IgD-negative memory B cell (primary cell): ENCODE results near the gene ZNF280A. TPM values are rescaled to one million over a fixed set of nuclear protein-coding genes. Genes with fewer than 3 reads are reported as not detected.

Source experiments
- H3K27ac Mint-ChIP-seq, 3 donors: one replicate each; pipeline ENCODE4 v1.8.0; 2020 to 2022; ENCODE audit warnings: mild to moderate bottlenecking in 3 of 3, mixed read lengths in 3 of 3, moderate library complexity in 1 of 3
- H3K27me3 Mint-ChIP-seq: one replicate; pipeline ENCODE4 v1.8.0; 2021; ENCODE audit warnings: mixed read lengths
- H3K36me3 Mint-ChIP-seq: one replicate; pipeline ENCODE4 v1.8.0; 2020; ENCODE audit warnings: mild to moderate bottlenecking, mixed read lengths
- H3K4me1 Mint-ChIP-seq, 3 donors: one replicate each; pipeline ENCODE4 v1.8.0; 2020 to 2022; ENCODE audit warnings: mixed read lengths in 3 of 3, mild to moderate bottlenecking in 1 of 3
- H3K4me3 Mint-ChIP-seq, 4 donors: one replicate each; pipeline ENCODE4 v1.8.0; 2020 to 2022; ENCODE audit warnings: mild to moderate bottlenecking in 4 of 4, mixed read lengths in 4 of 4, moderate library complexity in 3 of 4
- H3K9me3 Mint-ChIP-seq, 3 donors: one replicate each; pipeline ENCODE4 v1.8.0; 2020 to 2021; ENCODE audit warnings: mixed read lengths in 3 of 3, mild to moderate bottlenecking in 1 of 3
- polyA plus RNA-seq: library from polyadenylated mRNA; unstranded; fragments of 300-500 nt; fragmentation: Illumina TruSeq; gene quantifications from one replicate; pipeline ENCODE4 v1.2.3, GENCODE V29; 2021

The ZNF280A gene
- polyA plus RNA-seq, 1 donor from 2014 or later = not detected

GRCh38 chr22:22550789-22551434 is 30.8 kb upstream of the ZNF280A start:
- Mint-ChIP-seq H3K9me3 (no peaks in the 10 kb centered on the region), H3K27ac (no peak overlapping the region), H3K36me3 (no peaks in the 10 kb centered on the region), H3K27me3 (no peaks in the 10 kb centered on the region), H3K4me3 (no peak overlapping the region), H3K4me1 (peaks cover 0 to 7% (median 2%) of the 10 kb centered on the region in 3 donors)

DNA sequence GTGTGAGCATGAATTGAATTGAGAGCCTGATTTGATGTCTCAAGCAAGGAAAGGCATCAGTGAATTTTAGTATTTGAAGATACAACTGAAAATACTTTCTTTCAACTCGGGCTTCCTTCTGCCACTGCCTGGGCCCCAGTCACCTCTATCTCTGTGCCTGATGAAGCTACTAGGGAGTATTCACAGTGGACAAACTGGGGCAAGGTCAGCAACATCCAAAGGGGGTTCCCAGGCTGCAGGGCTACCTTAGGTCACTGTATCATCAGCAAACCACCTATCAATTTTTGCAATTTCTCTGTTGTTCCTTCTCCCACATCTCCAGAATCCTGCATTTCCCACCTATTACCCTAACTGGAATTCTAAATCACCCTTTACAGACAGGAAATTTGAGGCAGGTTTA is 28.8 kb upstream of the ZNF280A start:
- H3K9me3 Mint-ChIP-seq = no peaks in the 10 kb centered on the region
- no peaks in the 10 kb centered on the region for H3K36me3 Mint-ChIP-seq
- H3K27ac Mint-ChIP-seq = no peak overlapping the region
- H3K4me1 Mint-ChIP-seq = peaks cover 0 to 7% (median 2%) of the 10 kb centered on the region in 3 donors
- H3K4me3 Mint-ChIP-seq = peak overlapping the region in 1 of 4 donors; percentile 66
- H3K27me3 Mint-ChIP-seq = no peaks in the 10 kb centered on the region

DNA sequence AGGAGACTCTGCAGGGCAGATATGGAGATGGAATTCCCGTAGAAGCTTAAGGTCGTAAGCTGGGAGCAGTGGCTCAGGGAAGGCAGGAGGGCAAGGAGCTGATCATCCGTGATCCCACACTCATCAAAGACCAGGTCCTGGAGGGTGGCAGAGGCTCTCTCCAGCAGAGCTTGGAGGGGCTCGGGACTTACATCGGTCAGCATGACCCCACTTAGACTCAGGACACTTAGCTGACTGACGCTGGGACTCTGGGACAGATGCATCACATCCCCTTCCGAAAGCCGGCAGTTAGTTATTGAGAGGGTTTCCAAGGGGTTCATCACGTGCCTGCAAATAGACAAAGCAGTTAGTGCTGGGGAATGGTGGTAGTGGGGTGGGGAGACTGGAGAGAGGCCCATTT is 28.2 kb upstream of the ZNF280A start:
- H3K27ac Mint-ChIP-seq = no peak overlapping the region

GRCh38 chr22:22547692-22548300 is 27.7 kb upstream of the ZNF280A start:
- Mint-ChIP-seq H3K4me3 (no peak overlapping the region), H3K4me1 (peaks cover 0 to 7% (median 2%) of the 10 kb centered on the region in 3 donors), H3K27ac (peak overlapping the region in 1 of 3 donors; percentile 54), H3K27me3 (peaks cover under 1% of the 10 kb centered on the region), H3K9me3 (no peaks in the 10 kb centered on the region), H3K36me3 (no peaks in the 10 kb centered on the region)

More for the DNA sequence above, 28.2 kb upstream of the ZNF280A start:
- peaks cover 0 to 7% (median 2%) of the 10 kb centered on the region in 3 donors for H3K4me1 Mint-ChIP-seq
- no peaks in the 10 kb centered on the region for H3K27me3 Mint-ChIP-seq
- no peaks in the 10 kb centered on the region for H3K9me3 Mint-ChIP-seq
- H3K36me3 Mint-ChIP-seq = no peaks in the 10 kb centered on the region
- H3K4me3 Mint-ChIP-seq = no peak overlapping the region

DNA sequence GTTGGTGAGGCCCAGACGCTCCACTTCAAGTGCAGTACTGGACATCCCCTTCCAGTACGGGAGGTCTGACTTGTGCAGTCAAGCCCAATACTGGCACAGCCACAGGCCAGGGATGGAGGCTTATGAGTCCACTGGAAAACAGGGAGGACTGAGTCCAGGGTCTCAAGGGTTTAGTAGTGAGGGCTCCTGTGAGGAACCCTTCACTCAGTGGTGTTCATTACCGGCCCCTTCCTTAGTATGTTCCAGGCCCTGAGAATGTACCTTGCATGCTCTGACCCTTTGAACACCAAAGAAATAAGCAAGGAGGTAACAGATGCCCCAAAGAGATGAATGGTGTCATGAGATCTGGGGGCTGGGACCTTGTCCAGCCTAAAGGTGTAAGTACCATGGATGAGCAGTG is 27.2 kb upstream of the ZNF280A start:
- no peaks in the 10 kb centered on the region for H3K9me3 Mint-ChIP-seq
- H3K4me3 Mint-ChIP-seq = no peak overlapping the region
- peaks cover 2% of the 10 kb centered on the region for H3K27me3 Mint-ChIP-seq
- H3K36me3 Mint-ChIP-seq = no peaks in the 10 kb centered on the region
- H3K4me1 Mint-ChIP-seq = peaks cover 0 to 7% (median 2%) of the 10 kb centered on the region in 3 donors
- peak overlapping the region in 1 of 3 donors; percentile 54 for H3K27ac Mint-ChIP-seq

DNA sequence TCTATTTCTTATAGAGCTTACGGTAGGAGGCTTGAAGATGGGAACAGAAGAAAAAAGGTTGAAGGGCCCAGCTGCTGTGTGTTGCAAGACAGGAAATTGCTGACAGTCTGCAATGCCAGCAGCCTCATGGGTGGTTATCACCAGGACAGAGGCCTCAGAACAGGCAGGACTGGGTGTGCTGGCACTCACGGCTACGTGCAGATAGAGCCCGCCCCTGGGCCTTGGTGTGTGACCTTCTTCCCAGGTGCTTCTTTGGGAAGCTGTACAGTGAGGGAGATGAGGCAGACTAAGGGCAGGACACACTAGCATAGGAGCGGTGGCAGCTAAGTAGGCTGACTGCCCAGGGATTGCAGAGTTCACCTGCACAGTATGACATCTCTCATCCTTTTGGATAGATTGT is 26.4 kb upstream of the ZNF280A start:
- Mint-ChIP-seq H3K4me1 (peaks cover 0 to 7% (median 2%) of the 10 kb centered on the region in 3 donors), H3K27me3 (peaks cover 2% of the 10 kb centered on the region), H3K4me3 (no peak overlapping the region), H3K27ac (no peak overlapping the region), H3K36me3 (no peaks in the 10 kb centered on the region), H3K9me3 (no peaks in the 10 kb centered on the region)

DNA sequence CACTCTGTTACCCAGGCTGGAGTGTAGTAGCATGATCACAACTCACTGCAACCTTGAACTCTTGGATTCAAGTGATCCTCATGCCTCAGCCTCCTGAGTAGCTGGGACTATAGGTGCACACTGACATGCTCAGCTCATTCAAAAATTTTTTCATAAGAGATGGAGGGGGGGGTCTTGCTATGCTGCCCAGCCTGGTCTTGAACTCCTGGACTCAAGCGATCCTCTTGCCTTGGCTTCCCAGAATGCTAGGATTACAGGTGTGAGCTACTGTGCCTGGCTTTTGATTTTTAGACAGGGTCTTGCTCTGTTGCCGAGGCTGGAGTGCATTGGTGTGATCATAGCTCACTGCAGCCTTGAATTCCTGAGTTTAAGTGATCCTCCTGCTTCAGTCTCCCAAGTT is 25.0 kb upstream of the ZNF280A start:
- no peak overlapping the region for H3K4me3 Mint-ChIP-seq
- H3K9me3 Mint-ChIP-seq = peaks cover 0 to 3% (median 0%) of the 10 kb centered on the region in 3 donors
- H3K27me3 Mint-ChIP-seq = peaks cover 2% of the 10 kb centered on the region
- H3K36me3 Mint-ChIP-seq = no peaks in the 10 kb centered on the region
- peaks cover 0 to 7% (median 2%) of the 10 kb centered on the region in 3 donors for H3K4me1 Mint-ChIP-seq
- H3K27ac Mint-ChIP-seq = no peak overlapping the region

DNA sequence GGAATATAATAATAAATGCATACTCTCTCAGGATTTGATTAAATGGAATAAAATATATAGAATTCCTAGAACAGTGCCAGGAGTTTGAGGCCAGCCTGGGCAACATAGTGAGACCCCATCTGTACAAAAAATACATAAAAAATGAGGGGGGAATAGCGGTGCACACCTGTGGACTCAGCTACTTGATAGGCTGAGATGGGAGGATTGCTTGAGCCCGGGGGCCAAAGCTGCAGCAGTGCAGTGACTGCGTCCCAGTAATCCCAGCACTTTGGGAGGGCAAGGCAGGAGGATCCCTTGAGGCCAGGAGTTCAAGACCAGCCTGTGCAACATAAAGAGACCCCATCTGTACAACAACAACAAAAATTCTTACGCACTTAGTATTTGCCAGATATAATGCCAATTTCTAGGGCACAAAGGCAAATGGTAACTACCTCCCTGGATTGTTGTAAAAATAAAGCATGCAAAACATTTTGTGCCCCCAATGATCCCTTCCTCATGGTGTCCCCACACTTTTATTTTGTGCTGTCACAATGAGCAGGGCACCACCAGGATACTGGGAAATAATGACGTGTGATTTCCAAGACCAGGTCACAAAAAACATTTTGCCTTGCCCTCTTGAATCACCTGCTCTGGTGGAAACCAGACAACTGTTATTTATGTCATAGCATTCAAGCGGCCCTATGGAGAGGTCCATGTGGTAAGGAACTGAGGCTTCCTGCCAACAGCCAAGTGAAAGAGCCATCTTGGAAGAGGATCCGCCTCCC is 18.3 kb upstream of the ZNF280A start:
- Mint-ChIP-seq H3K4me1 (peaks cover 0 to 1% (median 0%) of the 10 kb centered on the region in 3 donors), H3K9me3 (peaks cover 0 to 4% (median 1%) of the 10 kb centered on the region in 3 donors), H3K27me3 (peaks cover 3% of the 10 kb centered on the region), H3K27ac (peak overlapping the region in 1 of 3 donors; percentile 59), H3K4me3 (no peak overlapping the region), H3K36me3 (no peaks in the 10 kb centered on the region)

DNA sequence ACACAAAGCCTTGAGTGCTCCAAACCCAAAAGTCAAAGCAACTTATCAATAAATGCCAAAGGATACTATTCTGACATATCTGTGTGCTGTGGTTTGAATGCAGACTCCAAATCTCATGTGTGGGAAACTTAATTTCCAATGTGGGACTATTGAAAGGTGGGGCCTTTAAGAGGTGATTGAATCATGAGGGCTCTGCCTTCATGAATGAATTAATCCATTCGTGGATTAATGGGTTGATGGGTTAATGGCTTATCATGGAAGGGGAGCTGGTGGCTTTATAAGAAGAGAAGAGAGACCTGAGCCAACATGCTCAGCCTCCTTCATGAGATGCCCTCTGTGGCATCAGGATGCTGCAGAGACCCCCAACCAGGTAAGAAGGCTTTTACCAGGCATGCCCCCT is 16.8 kb upstream of the ZNF280A start:
- peaks cover 0 to 4% (median 1%) of the 10 kb centered on the region in 3 donors for H3K9me3 Mint-ChIP-seq
- peaks cover 1% of the 10 kb centered on the region for H3K27me3 Mint-ChIP-seq
- H3K4me3 Mint-ChIP-seq = no peak overlapping the region
- H3K27ac Mint-ChIP-seq = no peak overlapping the region
- H3K4me1 Mint-ChIP-seq = peaks cover 0 to 1% (median 0%) of the 10 kb centered on the region in 3 donors
- H3K36me3 Mint-ChIP-seq = no peaks in the 10 kb centered on the region

GRCh38 chr22:22536515-22536914 is 16.4 kb upstream of the ZNF280A start:
- Mint-ChIP-seq H3K27ac (no peak overlapping the region), H3K4me3 (no peak overlapping the region), H3K27me3 (peaks cover 1% of the 10 kb centered on the region), H3K36me3 (no peaks in the 10 kb centered on the region), H3K4me1 (peaks cover 0 to 1% (median 0%) of the 10 kb centered on the region in 3 donors), H3K9me3 (peaks cover 0 to 4% (median 1%) of the 10 kb centered on the region in 3 donors)

DNA sequence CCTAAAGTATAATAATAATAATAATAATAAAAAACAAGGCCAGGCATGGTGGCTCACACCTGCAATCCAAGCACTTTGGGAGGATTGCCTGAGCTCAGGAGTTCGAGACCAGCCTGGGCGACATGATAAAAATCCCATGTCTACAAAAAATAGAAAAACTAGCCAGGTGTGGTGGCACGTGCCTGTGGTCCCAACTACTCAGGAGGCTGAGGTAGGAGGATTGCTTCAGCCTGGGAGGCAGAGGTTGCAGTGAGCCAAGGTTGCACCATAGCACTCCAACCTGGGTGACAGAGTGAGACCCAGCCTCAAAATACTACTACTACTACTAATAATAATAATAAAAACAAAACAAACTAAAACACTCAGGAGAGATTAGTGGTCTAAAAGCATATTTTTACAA is 15.6 kb upstream of the ZNF280A start:
- no peak overlapping the region for H3K27ac Mint-ChIP-seq
- no peak overlapping the region for H3K4me3 Mint-ChIP-seq
- peaks cover 0 to 4% (median 1%) of the 10 kb centered on the region in 3 donors for H3K9me3 Mint-ChIP-seq

DNA sequence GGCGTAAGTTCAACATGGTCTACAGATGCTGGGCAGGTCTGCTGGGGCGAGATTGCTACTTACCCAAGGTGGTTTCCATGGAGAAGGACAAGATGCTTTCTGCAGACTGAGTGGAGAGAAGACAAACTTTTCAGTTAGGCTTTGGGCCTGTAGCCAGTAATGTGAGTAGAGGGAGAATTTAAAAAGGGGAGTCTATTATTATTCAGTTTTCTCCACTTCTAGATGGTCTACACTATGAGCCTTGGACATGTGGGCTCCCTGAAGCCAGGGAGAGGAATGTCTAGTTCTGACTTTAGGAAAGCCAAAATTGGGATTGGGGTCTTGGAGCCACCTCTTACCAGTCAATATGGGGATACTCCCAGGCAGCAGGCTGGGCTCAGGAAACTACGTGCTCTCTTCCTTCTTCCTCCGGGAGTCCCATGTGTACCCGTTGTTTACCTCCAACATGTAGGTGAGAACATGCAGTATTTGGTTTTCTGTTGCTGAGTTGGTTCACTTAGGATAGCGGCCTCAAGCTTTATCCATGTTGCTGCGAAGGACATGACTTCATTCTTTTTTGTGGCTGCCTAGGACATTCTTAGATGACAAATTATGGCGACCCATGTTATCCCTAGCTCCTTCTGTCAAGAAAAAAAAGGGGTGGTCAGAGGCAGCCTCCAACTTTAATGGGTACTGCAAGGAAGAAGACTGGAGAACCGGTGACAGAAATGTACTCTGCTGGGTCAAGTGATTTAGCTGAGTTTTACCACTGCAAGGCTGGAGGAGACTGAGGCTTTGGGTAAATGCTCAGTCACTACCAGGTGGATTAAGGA is 14.7 kb upstream of the ZNF280A start:
- Mint-ChIP-seq H3K4me3 (no peak overlapping the region), H3K9me3 (peaks cover 0 to 1% (median 0%) of the 10 kb centered on the region in 3 donors), H3K36me3 (no peaks in the 10 kb centered on the region), H3K4me1 (peaks cover 0 to 1% (median 0%) of the 10 kb centered on the region in 3 donors), H3K27me3 (peaks cover 1% of the 10 kb centered on the region), H3K27ac (no peak overlapping the region)

More for the DNA sequence above, 15.6 kb upstream of the ZNF280A start:
- Mint-ChIP-seq H3K36me3 (no peaks in the 10 kb centered on the region), H3K4me1 (peaks cover 0 to 1% (median 0%) of the 10 kb centered on the region in 3 donors), H3K27me3 (peaks cover 1% of the 10 kb centered on the region)

DNA sequence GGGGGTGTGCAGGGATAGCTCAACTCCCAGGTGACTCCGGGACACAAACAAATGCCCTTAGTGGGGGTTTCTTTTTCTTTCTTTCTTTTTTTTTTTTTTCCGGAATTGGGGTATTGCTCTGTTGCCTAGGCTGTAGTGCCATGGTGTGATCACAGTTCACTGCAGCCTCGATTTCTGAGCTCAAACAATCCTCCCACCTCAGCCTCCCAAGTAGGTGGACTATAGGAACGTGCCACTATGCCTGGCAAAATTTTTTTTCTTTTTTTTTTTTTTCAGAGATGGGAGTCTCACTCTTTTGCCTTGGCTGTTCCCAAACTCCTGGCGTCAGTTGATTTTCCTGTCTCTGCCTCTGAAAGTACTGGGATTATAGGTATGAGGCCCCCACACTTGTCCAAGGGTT is 13.8 kb upstream of the ZNF280A start:
- peaks cover 0 to 4% (median 0%) of the 10 kb centered on the region in 3 donors for H3K4me1 Mint-ChIP-seq
- H3K4me3 Mint-ChIP-seq = no peak overlapping the region
- peaks cover 0 to 1% (median 0%) of the 10 kb centered on the region in 3 donors for H3K9me3 Mint-ChIP-seq
- no peak overlapping the region for H3K27ac Mint-ChIP-seq
- H3K36me3 Mint-ChIP-seq = no peaks in the 10 kb centered on the region
- H3K27me3 Mint-ChIP-seq = peaks cover 1% of the 10 kb centered on the region

DNA sequence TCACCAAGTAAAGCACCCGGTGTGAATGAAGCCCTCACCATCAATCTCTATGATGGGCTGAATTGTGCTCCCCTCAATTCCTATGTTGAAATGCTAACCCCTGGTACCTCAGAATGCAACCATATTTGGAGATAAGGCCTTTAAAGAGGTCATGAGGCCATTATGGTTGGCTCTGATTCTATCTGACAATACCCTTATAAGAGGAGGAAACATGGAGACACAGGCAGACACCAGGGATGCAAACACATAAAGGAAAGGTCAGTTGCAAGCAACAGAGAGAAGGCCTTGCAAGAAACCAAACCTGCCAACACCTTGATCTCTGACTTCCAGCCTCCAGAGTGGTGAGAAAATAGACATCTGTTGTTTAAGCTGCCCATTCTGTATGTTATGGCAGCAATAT is 13.3 kb upstream of the ZNF280A start:
- Mint-ChIP-seq H3K27ac (no peak overlapping the region), H3K9me3 (peaks cover 0 to 1% (median 0%) of the 10 kb centered on the region in 3 donors), H3K36me3 (no peaks in the 10 kb centered on the region), H3K4me3 (no peak overlapping the region), H3K27me3 (peaks cover 1% of the 10 kb centered on the region), H3K4me1 (peaks cover 0 to 4% (median 0%) of the 10 kb centered on the region in 3 donors)
